Placental pericyte (primary cell): ENCODE results near the gene CTAGE15. TPM values are rescaled to one million over a fixed set of nuclear protein-coding genes. Genes with fewer than 3 reads are reported as not detected.

Experiments
- small RNA-seq: library from RNA; depleted of rRNA; stranded (forward); fragments of <200 nt; gene quantifications from one replicate; pipeline ENCODE3, GENCODE V24; 2012; ENCODE audit warnings: low replicate concordance
- total RNA-seq: library from RNA; depleted of rRNA; stranded (reverse); fragments of >200 nt; gene quantifications from 2 replicates; pipeline ENCODE4 v1.2.3, GENCODE V29; 2012

The CTAGE15 gene
- total RNA-seq = under 0.01 and 0.43 TPM in 2 replicates

GRCh38 chr7:143571501-143571900 is at the start of gene CTAGE15:
Gene CTAGE15, plus strand, starts transcription at chr7:143571801. Its CDS starts 17 bp downstream, at chr7:143571818.

GRCh38 chr7:143620646-143621045 is 49.0 kb downstream of the CTAGE15 start, which contains the start of gene TCAF2:
Gene TCAF2, plus strand, starts transcription at chr7:143620974.

Small RNA genes lying within 50 kb of the gene (small RNA-seq; reads per million reads assigned to genes)
- gene AC073264.2 (not detected), gene RNU6-162P (not detected)

Other genes with a start within 250 kb of the CTAGE15 start
- gene FAM131B, start 209.1 kb upstream of the CTAGE15 start, total RNA-seq = 0.44 and 1.1 TPM in 2 replicates
- gene ZYX, start 190.5 kb upstream of the CTAGE15 start, total RNA-seq = 86.7 and 119 TPM in 2 replicates
- gene EPHA1, start 162.9 kb upstream of the CTAGE15 start, total RNA-seq = 0.43 TPM in 1 of 2 replicates, not detected in the other
- gene TAS2R60, start 128.3 kb upstream of the CTAGE15 start, total RNA-seq = 0.29 TPM in 1 of 2 replicates, not detected in the other
- 0.29 TPM in 1 of 2 replicates, not detected in the other for gene TAS2R41, start 93.9 kb upstream of the CTAGE15 start, total RNA-seq
- 0.22 and 1.9 TPM in 2 replicates for gene TCAF2, start 49.2 kb downstream of the CTAGE15 start, total RNA-seq
- 0.22 TPM in 1 of 2 replicates, not detected in the other for gene CTAGE6, start 185.9 kb downstream of the CTAGE15 start, total RNA-seq